H9 (cell line): ENCODE data around the gene SLC4A3. TPM values are rescaled to one million over a fixed set of nuclear protein-coding genes. Genes with fewer than 3 reads are reported as not detected.

ENCODE experiments used
- DNase-seq: peaks from one replicate; pipeline ENCODE4 v3.0.0-alpha.2; 2017
- H2AFZ ChIP-seq: one replicate; pipeline ENCODE4 v1.6.1; 2013; ENCODE audit warnings: mild to moderate bottlenecking, low read length, control low read depth, moderate library complexity
- H2AK5ac ChIP-seq: 2 replicates; pipeline ENCODE4 v1.6.1; 2013; ENCODE audit warnings: low read length, control low read depth, mixed read lengths; ENCODE audit not compliant: insufficient read length
- H2BK120ac ChIP-seq: one replicate; pipeline ENCODE4 v1.6.1; 2013; ENCODE audit warnings: low read depth, mild to moderate bottlenecking, low read length, control low read depth, inconsistent platforms; ENCODE audit not compliant: poor library complexity, severe bottlenecking
- H2BK12ac ChIP-seq: 2 replicates; pipeline ENCODE4 v1.6.1; 2013; ENCODE audit warnings: low read length, control low read depth, mixed read lengths, low read depth; ENCODE audit not compliant: insufficient read length
- H2BK15ac ChIP-seq: 2 replicates; pipeline ENCODE4 v1.6.1; 2013; ENCODE audit warnings: low read depth, low read length, control low read depth
- H2BK20ac ChIP-seq: one replicate; pipeline ENCODE4 v1.6.1; 2013; ENCODE audit warnings: low read depth, mild to moderate bottlenecking, low read length, control low read depth, inconsistent platforms; ENCODE audit not compliant: poor library complexity, severe bottlenecking
- H2BK5ac ChIP-seq: 2 replicates; pipeline ENCODE4 v1.6.1; 2013; ENCODE audit warnings: low read length, control low read depth, mixed read lengths; ENCODE audit not compliant: insufficient read length
- H3K14ac ChIP-seq: 2 replicates; pipeline ENCODE4 v1.6.1; 2013; ENCODE audit warnings: low read length, control low read depth; ENCODE audit not compliant: insufficient read depth
- H3K18ac ChIP-seq: 2 replicates; pipeline ENCODE4 v1.6.1; 2013; ENCODE audit warnings: low read depth, mild to moderate bottlenecking, mixed read lengths, low read length, control low read depth; ENCODE audit not compliant: insufficient read length
- H3K23ac ChIP-seq: 2 replicates; pipeline ENCODE4 v1.6.1; 2013; ENCODE audit warnings: low read length, control low read depth, mixed read lengths, low read depth; ENCODE audit not compliant: insufficient read length
- H3K23me2 ChIP-seq: 2 replicates; pipeline ENCODE4 v1.6.1; 2013; ENCODE audit warnings: low read depth, mild to moderate bottlenecking, mixed read lengths, low read length, control low read depth; ENCODE audit not compliant: insufficient read length, poor library complexity, severe bottlenecking
- H3K27ac ChIP-seq: 2 replicates; pipeline ENCODE4 v1.5.1; 2013; ENCODE audit warnings: low read length, control low read depth, mixed read lengths, low read depth; ENCODE audit not compliant: insufficient read length
- H3K27me3 ChIP-seq: 2 replicates; pipeline ENCODE4 v1.6.1; 2013; ENCODE audit warnings: low read length, control low read depth, inconsistent platforms; ENCODE audit not compliant: insufficient read depth
- H3K4ac ChIP-seq: 2 replicates; pipeline ENCODE4 v1.6.1; 2013; ENCODE audit warnings: low read depth, mild to moderate bottlenecking, control low read depth, inconsistent platforms, low read length, moderate library complexity
- H3K4me1 ChIP-seq: 2 replicates; pipeline ENCODE4 v1.6.1; 2013; ENCODE audit warnings: low read length, control low read depth, inconsistent platforms; ENCODE audit not compliant: insufficient read depth
- H3K4me2 ChIP-seq: 2 replicates; pipeline ENCODE4 v1.6.1; 2013; ENCODE audit warnings: low read length, control low read depth, mixed read lengths; ENCODE audit not compliant: insufficient read length, insufficient read depth
- H3K56ac ChIP-seq: 2 replicates; pipeline ENCODE4 v1.6.1; 2013; ENCODE audit warnings: low read depth, mild to moderate bottlenecking, mixed read lengths, low read length, control low read depth; ENCODE audit not compliant: insufficient read length
- H3K79me1 ChIP-seq: 2 replicates; pipeline ENCODE4 v1.6.1; 2013; ENCODE audit warnings: low read depth, mild to moderate bottlenecking, moderate library complexity, low read length, control low read depth, inconsistent platforms; ENCODE audit not compliant: insufficient read depth, poor library complexity, severe bottlenecking
- H3K79me2 ChIP-seq: 2 replicates; pipeline ENCODE4 v1.6.1; 2013; ENCODE audit warnings: low read length, control low read depth, inconsistent platforms; ENCODE audit not compliant: insufficient read depth
- H3K9ac ChIP-seq: 2 replicates; pipeline ENCODE4 v1.6.1; 2013; ENCODE audit warnings: low read length, control low read depth, mixed read lengths; ENCODE audit not compliant: insufficient read length; ENCODE audit errors: extremely low read depth
- H3K9me3 ChIP-seq: one replicate; pipeline ENCODE4 v1.6.1; 2013; ENCODE audit warnings: low read depth, low read length, inconsistent platforms; ENCODE audit not compliant: control insufficient read depth
- H3T11ph ChIP-seq: one replicate; pipeline ENCODE4 v1.6.1; 2013; ENCODE audit warnings: mild to moderate bottlenecking, low read length, control low read depth, inconsistent platforms
- H4K20me1 ChIP-seq: one replicate; pipeline ENCODE4 v1.6.1; 2013; ENCODE audit not compliant: control insufficient read depth, insufficient read length, insufficient read depth
- H4K5ac ChIP-seq: 2 replicates; pipeline ENCODE4 v1.6.1; 2013; ENCODE audit warnings: low read depth, mild to moderate bottlenecking, mixed read lengths, low read length, control low read depth; ENCODE audit not compliant: insufficient read length
- H4K8ac ChIP-seq: replicated peaks from 2 replicates; pipeline ENCODE4 v1.6.1; 2013; ENCODE audit warnings: low read length, control low read depth, mixed read lengths, low read depth; ENCODE audit not compliant: insufficient read length
- H4K91ac ChIP-seq: 2 replicates; pipeline ENCODE4 v1.6.1; 2013; ENCODE audit warnings: low read depth, mild to moderate bottlenecking, moderate library complexity, mixed read lengths, low read length, control low read depth; ENCODE audit not compliant: insufficient read length
- H3K27ac Mint-ChIP-seq, 3 experiments: 2 replicates in 2 of 3; 3 replicates in 1 of 3; pipeline ENCODE4 v1.8.0; 2020 to 2021; ENCODE audit warnings: mixed read lengths in 3 of 3, mild to moderate bottlenecking in 1 of 3, moderate library complexity in 1 of 3
- H3K27me3 Mint-ChIP-seq: 2 replicates; pipeline ENCODE4 v1.8.0; 2021; ENCODE audit warnings: low read depth, mild to moderate bottlenecking, moderate library complexity, mixed read lengths
- H3K36me3 Mint-ChIP-seq, 3 experiments: 2 replicates in 2 of 3; 3 replicates in 1 of 3; pipeline ENCODE4 v1.8.0; 2020 to 2021; ENCODE audit warnings: low read depth in 3 of 3, mixed read lengths in 3 of 3; ENCODE audit not compliant: insufficient read depth in 1 of 3
- H3K4me1 Mint-ChIP-seq, 2 experiments: 2 replicates each; pipeline ENCODE4 v1.8.0; 2020; ENCODE audit warnings: mixed read lengths in 2 of 2
- H3K4me3 Mint-ChIP-seq, 2 experiments: 2 replicates in 1 of 2; 3 replicates in 1 of 2; pipeline ENCODE4 v1.8.0; 2020 to 2021; ENCODE audit warnings: mild to moderate bottlenecking in 2 of 2, mixed read lengths in 2 of 2, moderate library complexity in 1 of 2
- H3K9me3 Mint-ChIP-seq, 2 experiments: 2 replicates in 1 of 2; 3 replicates in 1 of 2; pipeline ENCODE4 v1.8.0; 2020; ENCODE audit warnings: mild to moderate bottlenecking in 2 of 2, mixed read lengths in 2 of 2, moderate library complexity in 1 of 2
- CTCF ChIP-seq: fragments of 200-600 bp; sonication (generic); conservative IDR thresholded peaks from 3 replicates; pipeline ENCODE4 v1.8.0; 2021; ENCODE audit warnings: antibody characterized with exemption, mild to moderate bottlenecking
- WGBS: extraction: QIAGEN DNeasy Blood & Tissue Kit; methylation state at CpG from one replicate; pipeline ENCODE4 v1.1.7; 2013; ENCODE audit warnings: missing lambda C conversion rate, low lambda C conversion rate, mixed read lengths; ENCODE audit not compliant: insufficient read length; ENCODE audit errors: extremely low coverage; 5-methylcytosine and 5-hydroxymethylcytosine counted together
- total RNA-seq: library from RNA; stranded (reverse); gene quantifications from 2 replicates; pipeline ENCODE4 v1.2.1, GENCODE V29; 2021

SLC4A3 gene
- total RNA-seq, 1 experiment from 2014 or later, result 11.1 TPM

GRCh38 chr2:219664041-219664440 is 36.6 kb downstream of the SLC4A3 start:
- no CpG with 5 or more reads among the region's 5 CpGs for WGBS
- no peak overlapping the region for H3T11ph ChIP-seq

More at GRCh38 chr2:219664041-219664440, 36.6 kb downstream of the SLC4A3 start:
- H4K8ac ChIP-seq, result no peak overlapping the region
- H3K9me3 ChIP-seq, result no peaks in the 10 kb centered on the region
- H4K20me1 ChIP-seq, result no peaks in the 10 kb centered on the region
- Mint-ChIP-seq H3K9me3 (peaks cover 15 to 18% of the 10 kb centered on the region in 2 experiments), H3K27me3 (peaks cover 1% of the 10 kb centered on the region; the same call in 1 of the 2 replicates), H3K4me3 (no peak overlapping the region), H3K36me3 (peaks cover 3 to 15% (median 13%) of the 10 kb centered on the region in 3 experiments; a peak in 6 of 7 replicates), H3K27ac (no peak overlapping the region), H3K4me1 (peaks cover 16 to 23% of the 10 kb centered on the region in 2 experiments)
- no peak overlapping the region for H3K56ac ChIP-seq
- H4K5ac ChIP-seq, result no peak overlapping the region
- no peak overlapping the region for H2BK5ac ChIP-seq
- H3K4ac ChIP-seq, result no peak overlapping the region
- no peaks in the 10 kb centered on the region for H3K79me1 ChIP-seq
- H3K27me3 ChIP-seq, result no peaks in the 10 kb centered on the region
- H3K9ac ChIP-seq, result no peak overlapping the region
- no peak overlapping the region for H3K4me2 ChIP-seq
- peak; percentile 11 for DNase-seq
- H3K79me2 ChIP-seq, result no peaks in the 10 kb centered on the region
- H3K4me1 ChIP-seq, result no peaks in the 10 kb centered on the region
- no peak overlapping the region for H3K27ac ChIP-seq
- H2BK20ac ChIP-seq, result no peak overlapping the region
- H2BK15ac ChIP-seq, result no peak overlapping the region
- no peak overlapping the region for H2BK12ac ChIP-seq
- H3K18ac ChIP-seq, result no peak overlapping the region
- no peak overlapping the region for H2BK120ac ChIP-seq
- H2AK5ac ChIP-seq, result no peak overlapping the region
- H3K14ac ChIP-seq, result no peak overlapping the region
- no peak overlapping the region for H3K23ac ChIP-seq
- no peak overlapping the region for H4K91ac ChIP-seq
- no peak overlapping the region for H2AFZ ChIP-seq
- no peak for TF ChIP-seq CTCF
- H3K23me2 ChIP-seq, result no peaks in the 10 kb centered on the region
